ENCODE measurements around the gene ZNF532.

Gene ZNF532

GRCh38 chr18:58908006-58908405 is 43.3 kb downstream of the ZNF532 start:
- H3K4me3 ChIP-seq (ENCODE audit: low read depth in 1 of 2, low read length in 2 of 2) = no peak overlapping the region
- H3K36me3 ChIP-seq (ENCODE audit: insufficient read depth, low read length) = no peaks in the 10 kb centered on the region
- H3K27ac ChIP-seq (ENCODE audit: low read length) = no peak overlapping the region
- TF ChIP-seq CTCF (IDR thresholded peaks at IDR 0.05; ENCODE audit: borderline replicate concordance, extremely low read depth, low read length, poor library complexity, severe bottlenecking) (no peak), EZH2 (IDR thresholded peaks at IDR 0.05; ENCODE audit: borderline replicate concordance, low read depth, low read length, severe bottlenecking) (no peak)
- no peak overlapping the region for H2AFZ ChIP-seq (ENCODE audit: low read depth, low read length)
- no peaks in the 10 kb centered on the region for H3K79me2 ChIP-seq (ENCODE audit: insufficient read depth, low read length)
- H3K4me2 ChIP-seq (ENCODE audit: insufficient read depth, low read length) = no peak overlapping the region
- H3K9me3 ChIP-seq (ENCODE audit: insufficient read depth, low read length, severe bottlenecking) = no peaks in the 10 kb centered on the region
- H3K9ac ChIP-seq (ENCODE audit: low read depth, low read length) = no peak overlapping the region
- H3K4me1 ChIP-seq (ENCODE audit: insufficient read depth, low read length) = no peaks in the 10 kb centered on the region
- H4K20me1 ChIP-seq (ENCODE audit: insufficient read depth, low read length) = no peaks in the 10 kb centered on the region
- ATAC-seq (ENCODE audit: insufficient read depth, low read depth) (no peak), DNase-seq (no peak)
- peaks cover 4% of the 10 kb centered on the region for H3K27me3 ChIP-seq (ENCODE audit: insufficient read depth, low read length, poor library complexity)

- no peaks in the 10 kb centered on the region for H4K20me1 ChIP-seq (ENCODE audit: insufficient read depth, low read length)
- H3K9ac ChIP-seq (ENCODE audit: low read depth, low read length) = no peak overlapping the region
- DNase-seq (no peak), ATAC-seq (ENCODE audit: insufficient read depth, low read depth) (no peak)
- H3K4me2 ChIP-seq (ENCODE audit: insufficient read depth, low read length) = no peak overlapping the region
- H2AFZ ChIP-seq (ENCODE audit: low read depth, low read length) = no peak overlapping the region
- no peak overlapping the region for H3K27ac ChIP-seq (ENCODE audit: low read length)
- TF ChIP-seq EZH2 (IDR thresholded peaks at IDR 0.05; ENCODE audit: borderline replicate concordance, low read depth, low read length, severe bottlenecking) = no peak
- no peak for TF ChIP-seq CTCF (IDR thresholded peaks at IDR 0.05; ENCODE audit: borderline replicate concordance, extremely low read depth, low read length, poor library complexity, severe bottlenecking)
- H3K27me3 ChIP-seq (ENCODE audit: insufficient read depth, low read length, poor library complexity) = peaks cover 4% of the 10 kb centered on the region
- no peaks in the 10 kb centered on the region for H3K36me3 ChIP-seq (ENCODE audit: insufficient read depth, low read length)
- no peaks in the 10 kb centered on the region for H3K79me2 ChIP-seq (ENCODE audit: insufficient read depth, low read length)
- H3K4me3 ChIP-seq (ENCODE audit: low read depth in 1 of 2, low read length in 2 of 2) = no peak overlapping the region
- H3K4me1 ChIP-seq (ENCODE audit: insufficient read depth, low read length) = no peaks in the 10 kb centered on the region
- H3K9me3 ChIP-seq (ENCODE audit: insufficient read depth, low read length, severe bottlenecking) = no peaks in the 10 kb centered on the region
These were observed 44.8 kb downstream of the ZNF532 start for GRCh38 chr18:58909521-58909920.

- Histone ChIP-seq H3K4me3 (ENCODE audit: low read depth in 1 of 2, low read length in 2 of 2) (no peak overlapping the region), H3K27me3 (ENCODE audit: insufficient read depth, low read length, poor library complexity) (peaks cover 11% of the 10 kb centered on the region), H4K20me1 (ENCODE audit: insufficient read depth, low read length) (no peaks in the 10 kb centered on the region), H3K4me2 (ENCODE audit: insufficient read depth, low read length) (no peak overlapping the region), H3K36me3 (ENCODE audit: insufficient read depth, low read length) (no peaks in the 10 kb centered on the region), H3K9ac (ENCODE audit: low read depth, low read length) (no peak overlapping the region), H3K4me1 (ENCODE audit: insufficient read depth, low read length) (no peaks in the 10 kb centered on the region), H2AFZ (ENCODE audit: low read depth, low read length) (no peak overlapping the region), H3K79me2 (ENCODE audit: insufficient read depth, low read length) (no peaks in the 10 kb centered on the region), H3K27ac (ENCODE audit: low read length) (no peak overlapping the region), H3K9me3 (ENCODE audit: insufficient read depth, low read length, severe bottlenecking) (no peaks in the 10 kb centered on the region)
- ATAC-seq (ENCODE audit: insufficient read depth, low read depth) = no peak
- no peak for DNase-seq
- TF ChIP-seq EZH2 (IDR thresholded peaks at IDR 0.05; ENCODE audit: borderline replicate concordance, low read depth, low read length, severe bottlenecking) (no peak), CTCF (IDR thresholded peaks at IDR 0.05; ENCODE audit: borderline replicate concordance, extremely low read depth, low read length, poor library complexity, severe bottlenecking) (no peak)
These were observed 46.6 kb downstream of the ZNF532 start for GRCh38 chr18:58911241-58911640.

- no peak for DNase-seq
- ATAC-seq (ENCODE audit: insufficient read depth, low read depth) = no peak
- H3K36me3 ChIP-seq (ENCODE audit: insufficient read depth, low read length) = no peaks in the 10 kb centered on the region
- H3K79me2 ChIP-seq (ENCODE audit: insufficient read depth, low read length) = no peaks in the 10 kb centered on the region
- H3K4me1 ChIP-seq (ENCODE audit: insufficient read depth, low read length) = no peaks in the 10 kb centered on the region
- no peaks in the 10 kb centered on the region for H3K9me3 ChIP-seq (ENCODE audit: insufficient read depth, low read length, severe bottlenecking)
- H2AFZ ChIP-seq (ENCODE audit: low read depth, low read length) = no peak overlapping the region
- no peak overlapping the region for H3K4me2 ChIP-seq (ENCODE audit: insufficient read depth, low read length)
- TF ChIP-seq CTCF (IDR thresholded peaks at IDR 0.05; ENCODE audit: borderline replicate concordance, extremely low read depth, low read length, poor library complexity, severe bottlenecking) (no peak), EZH2 (IDR thresholded peaks at IDR 0.05; ENCODE audit: borderline replicate concordance, low read depth, low read length, severe bottlenecking) (no peak)
- H3K9ac ChIP-seq (ENCODE audit: low read depth, low read length) = no peak overlapping the region
- no peak overlapping the region for H3K4me3 ChIP-seq (ENCODE audit: low read depth in 1 of 2, low read length in 2 of 2)
- H4K20me1 ChIP-seq (ENCODE audit: insufficient read depth, low read length) = no peaks in the 10 kb centered on the region
- H3K27me3 ChIP-seq (ENCODE audit: insufficient read depth, low read length, poor library complexity) = peaks cover 11% of the 10 kb centered on the region
- no peak overlapping the region for H3K27ac ChIP-seq (ENCODE audit: low read length)
These were observed 47.1 kb downstream of the ZNF532 start for GRCh38 chr18:58911766-58912165.

Data from DND-41 (cell line).